ENCODE results near the gene MASP2.
"Not testable (repeated sequence)": the region's sequence is repeated elsewhere in the genome, so short reads cannot be mapped to it uniquely, and the experiment has no call there.

Gene MASP2

DNA sequence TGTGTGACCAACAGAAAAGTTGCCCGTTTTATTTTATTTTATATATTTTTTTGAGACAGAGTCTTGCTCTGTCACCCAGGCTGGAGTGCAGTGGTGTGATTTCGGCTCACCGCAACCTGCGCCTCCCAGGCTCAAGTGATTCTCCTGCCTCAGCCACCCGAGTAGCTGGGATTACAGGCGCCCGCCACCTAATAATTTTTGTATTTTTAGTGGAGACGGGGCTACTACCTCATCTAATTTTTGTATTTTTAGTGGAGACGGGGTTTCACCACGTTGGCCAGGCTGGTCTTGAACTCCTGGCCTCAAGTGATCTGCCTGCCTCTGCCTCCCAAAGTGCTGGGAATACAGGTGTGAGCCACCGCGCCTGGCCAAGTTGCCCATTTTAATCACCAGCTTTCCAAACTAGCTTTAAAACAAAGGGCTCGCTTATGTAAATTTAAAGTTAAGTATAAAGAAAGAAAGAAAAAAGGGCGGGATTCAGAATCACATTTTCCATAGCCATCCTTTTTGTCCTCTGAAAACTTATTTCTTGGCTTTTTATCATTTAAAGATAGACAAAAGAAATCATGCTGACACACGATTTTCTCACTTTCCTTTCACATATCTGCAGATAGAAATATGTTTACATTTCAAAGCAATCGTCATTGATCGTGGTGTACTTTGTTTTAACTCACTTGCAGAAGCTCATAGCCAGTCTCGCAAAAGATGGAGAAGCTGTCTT lies 9.9 kb downstream of the MASP2 start:
- DNase-seq: not testable (repeated sequence)

DNA sequence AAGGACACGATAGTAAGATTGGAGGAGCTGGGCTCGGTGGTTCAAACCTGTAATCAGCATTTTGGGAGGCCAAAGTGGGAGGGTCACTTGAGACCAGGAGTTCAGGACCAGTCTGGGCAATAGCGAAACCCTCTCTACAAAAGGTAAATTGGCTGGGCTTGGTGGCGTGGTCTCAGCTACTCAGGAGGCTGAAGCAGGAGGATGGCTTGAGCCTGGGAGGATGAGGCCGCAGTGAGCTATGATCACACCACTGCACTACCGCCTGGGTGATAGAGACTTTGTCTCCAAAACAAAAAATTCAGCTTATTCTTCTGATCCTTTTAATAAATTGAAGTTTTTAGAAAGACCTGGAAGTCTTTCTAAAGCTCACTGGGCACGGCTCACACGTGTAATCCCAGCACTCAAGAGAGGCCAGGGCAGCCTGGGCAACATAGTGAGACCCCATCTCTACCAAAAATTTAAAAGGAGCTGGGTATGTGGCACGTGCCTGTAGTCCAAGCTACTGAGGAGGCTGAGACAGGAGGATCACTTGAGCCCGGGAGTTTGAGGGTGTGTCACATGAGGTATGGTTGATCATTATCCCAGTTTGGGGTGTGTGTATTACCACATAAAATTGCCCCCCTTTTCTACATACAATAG lies 15.3 kb downstream of the MASP2 start:
- no peak for DNase-seq

DNA sequence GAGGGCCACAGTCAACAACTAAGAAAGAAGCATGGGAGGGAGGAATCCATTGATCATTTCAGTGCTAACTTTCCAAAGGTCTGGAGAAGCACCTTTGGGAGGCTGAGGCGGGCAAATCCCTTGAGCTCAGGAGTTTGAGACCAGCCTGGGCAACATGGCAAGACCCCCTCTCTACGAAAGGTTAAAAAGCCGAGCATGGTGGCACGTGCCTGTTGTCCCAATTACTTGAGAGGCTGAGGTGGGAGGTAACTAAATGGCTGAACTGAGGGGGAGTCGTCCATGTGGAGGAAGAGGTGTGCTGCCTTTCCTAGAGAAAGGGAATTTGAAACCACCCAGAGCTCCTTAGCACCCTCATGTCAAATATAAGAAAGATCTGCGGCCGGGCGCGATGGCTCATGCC lies 16.2 kb downstream of the MASP2 start:
- DNase-seq: no peak

DNA sequence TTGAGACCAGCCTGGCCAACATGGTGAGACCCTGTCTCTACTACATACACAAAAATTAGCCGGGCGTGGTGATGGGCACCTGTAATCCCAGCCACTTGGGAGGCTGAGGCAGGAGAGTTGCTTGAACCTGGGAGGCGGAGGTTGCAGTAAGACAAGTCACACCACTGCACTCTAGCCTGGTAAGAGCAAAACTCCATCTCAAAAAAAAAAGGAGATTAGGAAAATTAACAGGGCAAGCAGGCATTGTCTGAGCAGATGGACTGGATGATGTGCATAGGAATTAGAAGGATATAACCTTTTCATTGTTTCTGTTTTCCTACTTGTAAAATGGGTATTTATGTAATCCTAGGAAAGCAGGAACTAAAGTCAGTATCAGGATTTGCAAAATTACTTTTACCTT lies 19.0 kb downstream of the MASP2 start:
- no peak for DNase-seq

DNA sequence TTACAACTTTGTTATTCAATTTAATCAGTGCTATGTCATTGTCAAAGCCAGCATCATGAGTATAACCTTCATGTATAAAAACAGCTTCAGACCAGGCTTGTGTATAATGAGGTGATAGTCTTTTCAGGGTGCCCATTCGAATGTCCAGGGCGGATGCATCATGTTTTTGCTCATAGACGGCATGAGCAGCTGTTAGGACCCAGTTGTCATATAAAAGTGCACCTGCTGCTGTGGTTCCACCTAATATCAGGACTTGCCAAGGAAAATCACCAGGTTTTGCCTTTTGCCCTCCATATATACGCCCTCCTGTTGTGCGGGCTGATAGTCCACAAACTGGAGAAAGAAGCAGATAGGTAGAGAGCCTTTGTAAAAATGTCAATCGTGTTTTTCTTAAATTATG lies 19.7 kb downstream of the MASP2 start:
- DNase-seq: no peak

DNA sequence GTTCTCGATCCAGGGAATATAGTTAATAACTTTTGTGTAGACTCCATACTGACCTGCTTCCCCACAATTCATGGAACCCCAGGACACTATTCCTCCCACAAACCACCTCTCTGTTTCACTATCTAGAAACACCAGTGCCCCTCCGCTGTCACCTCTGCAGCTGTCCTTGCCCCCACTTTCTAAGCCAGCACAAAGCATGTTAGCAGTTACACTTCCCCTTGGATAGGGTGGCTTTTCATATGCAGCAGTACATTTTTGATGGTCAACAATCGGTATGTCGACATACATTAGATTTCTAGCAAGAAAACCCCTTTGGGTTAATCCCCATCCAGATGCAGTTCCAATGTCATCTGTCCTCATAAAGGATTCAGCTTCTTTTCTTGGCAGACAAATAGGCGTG lies 20.1 kb downstream of the MASP2 start:
- DNase-seq: no peak

DNA sequence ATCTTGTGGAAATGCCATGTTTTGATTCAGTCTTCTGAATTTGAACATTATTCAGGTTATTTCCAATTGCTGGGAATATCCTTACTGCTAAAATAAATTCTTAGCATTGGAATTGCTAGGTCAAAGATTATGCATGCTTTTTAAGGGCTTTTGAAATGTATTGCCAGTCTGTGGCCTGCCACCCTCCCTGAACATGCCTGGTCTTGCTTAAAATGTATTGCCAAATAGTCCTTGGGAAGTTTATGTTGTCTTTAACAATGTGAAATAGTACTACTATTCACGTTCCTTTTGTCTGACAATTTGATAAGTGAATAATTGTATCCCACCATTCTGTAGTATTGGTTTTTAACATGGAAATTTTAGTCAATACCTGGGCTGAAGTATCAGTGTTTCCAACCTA lies 21.0 kb downstream of the MASP2 start:
- no peak for DNase-seq

DNA sequence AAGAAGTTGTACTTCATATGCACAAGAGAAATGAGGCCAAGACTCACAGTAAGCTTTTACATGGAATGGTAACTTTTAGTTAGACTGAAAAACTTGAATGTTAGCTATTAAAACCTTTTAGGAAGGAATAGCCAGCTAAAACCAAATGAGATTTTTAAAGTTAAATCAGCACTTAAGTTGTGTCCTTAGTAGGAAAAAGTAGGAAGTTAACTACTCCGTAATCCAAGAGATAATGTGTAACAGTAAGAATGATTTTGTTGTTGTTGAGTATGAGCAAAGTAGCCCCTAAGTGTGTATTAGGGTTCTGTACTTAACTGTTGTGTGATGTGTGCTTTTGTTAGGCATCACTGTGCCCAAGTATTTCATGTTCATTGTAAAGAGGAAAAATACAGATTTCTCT lies 21.4 kb downstream of the MASP2 start:
- DNase-seq: no peak

DNA sequence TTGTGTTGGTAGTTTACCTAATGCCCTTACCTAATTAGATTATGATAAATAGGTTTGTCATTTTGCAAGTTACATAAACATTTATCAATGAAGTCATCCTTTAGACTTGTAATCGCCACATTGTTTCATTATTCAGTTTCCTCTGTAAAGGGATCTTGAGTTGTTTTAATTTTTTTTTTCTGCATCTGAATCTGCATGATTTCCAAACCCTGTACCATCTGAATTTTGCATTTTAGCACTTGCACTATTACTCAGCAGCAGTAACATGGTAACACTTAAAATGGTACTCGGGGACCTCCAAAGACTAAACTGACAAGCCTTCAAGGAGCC lies 22.2 kb downstream of the MASP2 start:
- DNase-seq: no peak

DNA sequence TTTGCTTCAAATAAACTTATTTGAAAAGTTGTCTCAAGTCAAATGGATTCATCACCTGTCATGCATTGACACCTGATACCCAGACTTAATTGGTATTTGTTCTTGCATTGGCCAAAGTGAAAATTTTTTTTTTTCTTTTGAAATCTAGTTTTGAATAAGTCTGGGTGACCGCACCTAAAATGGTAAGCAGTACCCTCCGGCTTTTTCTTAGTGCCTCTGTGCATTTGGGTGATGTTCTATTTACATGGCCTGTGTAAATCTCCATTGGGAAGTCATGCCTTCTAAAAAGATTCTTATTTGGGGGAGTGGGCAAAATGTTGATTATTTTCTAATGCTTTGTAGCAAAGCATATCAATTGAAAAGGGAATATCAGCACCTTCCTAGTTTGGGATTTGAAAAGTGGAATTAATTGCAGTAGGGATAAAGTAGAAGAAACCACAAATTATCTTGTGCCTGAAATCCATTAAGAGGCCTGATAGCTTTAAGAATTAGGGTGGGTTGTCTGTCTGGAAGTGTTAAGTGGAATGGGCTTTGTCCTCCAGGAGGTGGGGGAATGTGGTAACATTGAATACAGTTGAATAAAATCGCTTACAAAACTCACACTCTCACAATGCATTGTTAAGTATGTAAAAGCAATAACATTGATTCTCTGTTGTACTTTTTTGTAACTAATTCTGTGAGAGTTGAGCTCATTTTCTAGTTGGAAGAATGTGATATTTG lies 22.7 kb downstream of the MASP2 start:
- DNase-seq: no peak

DNA sequence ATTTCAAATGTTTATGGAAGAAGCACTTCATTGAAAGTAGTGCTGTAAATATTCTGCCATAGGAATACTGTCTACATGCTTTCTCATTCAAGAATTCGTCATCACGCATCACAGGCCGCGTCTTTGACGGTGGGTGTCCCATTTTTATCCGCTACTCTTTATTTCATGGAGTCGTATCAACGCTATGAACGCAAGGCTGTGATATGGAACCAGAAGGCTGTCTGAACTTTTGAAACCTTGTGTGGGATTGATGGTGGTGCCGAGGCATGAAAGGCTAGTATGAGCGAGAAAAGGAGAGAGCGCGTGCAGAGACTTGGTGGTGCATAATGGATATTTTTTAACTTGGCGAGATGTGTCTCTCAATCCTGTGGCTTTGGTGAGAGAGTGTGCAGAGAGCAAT lies 23.8 kb downstream of the MASP2 start:
- DNase-seq: no peak

DNA sequence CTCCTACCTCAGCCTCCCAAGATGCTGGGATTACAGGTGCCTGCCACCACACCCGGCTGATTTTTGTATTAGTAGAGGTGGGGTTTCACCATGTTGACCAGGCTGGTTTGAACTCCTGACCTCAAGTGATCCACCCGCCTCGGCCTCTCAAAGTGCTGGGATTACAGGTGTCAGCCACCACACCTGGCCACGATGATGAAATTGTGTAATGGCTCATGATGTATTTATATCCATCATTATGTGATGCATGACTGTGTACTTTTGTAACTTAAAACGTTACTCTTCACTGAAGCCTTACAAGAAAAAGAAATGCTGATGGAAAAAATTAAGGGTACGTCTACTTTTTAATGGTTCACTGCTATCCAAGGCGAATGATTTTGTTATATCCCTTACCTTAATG lies 27.1 kb downstream of the MASP2 start:
- DNase-seq: no peak

DNA sequence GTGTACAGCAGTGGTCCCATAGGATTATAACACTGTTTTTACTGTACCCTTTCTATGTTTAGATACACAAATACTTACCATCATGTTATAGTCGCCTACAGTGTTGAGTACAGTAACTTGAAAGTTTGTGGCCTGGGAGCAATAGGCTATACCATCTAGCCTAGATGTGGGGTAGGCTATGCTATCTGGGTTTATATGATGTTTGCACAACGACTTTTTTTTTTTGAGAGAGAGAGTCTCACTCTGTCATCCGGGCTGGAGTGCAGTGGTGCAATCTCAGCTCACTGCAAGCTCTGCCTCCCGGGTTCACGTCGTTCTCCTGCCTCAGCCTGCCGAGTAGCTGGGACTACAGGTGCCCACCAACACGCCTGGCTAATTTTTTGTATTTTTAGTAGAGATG lies 27.7 kb downstream of the MASP2 start:
- not testable (repeated sequence) for DNase-seq

DNA sequence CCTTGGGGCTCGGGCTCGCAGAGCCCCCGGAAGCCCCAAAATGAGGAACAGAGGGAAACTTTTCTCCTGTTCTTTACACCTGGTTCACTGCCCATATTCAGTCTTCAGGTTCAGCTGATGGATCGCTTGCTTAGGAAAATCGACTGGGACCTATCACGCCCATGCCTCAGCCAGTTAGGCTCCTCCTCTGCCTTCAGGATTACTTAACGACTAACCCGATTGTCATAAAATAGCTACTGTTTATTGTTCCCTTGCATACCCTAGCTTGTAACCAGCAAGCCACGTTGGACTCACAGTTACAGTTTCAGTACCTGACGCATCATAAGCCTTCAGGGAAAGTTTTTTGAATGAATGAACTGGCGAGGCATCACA lies 33.9 kb downstream of the MASP2 start:
- DNase-seq: no peak

DNA sequence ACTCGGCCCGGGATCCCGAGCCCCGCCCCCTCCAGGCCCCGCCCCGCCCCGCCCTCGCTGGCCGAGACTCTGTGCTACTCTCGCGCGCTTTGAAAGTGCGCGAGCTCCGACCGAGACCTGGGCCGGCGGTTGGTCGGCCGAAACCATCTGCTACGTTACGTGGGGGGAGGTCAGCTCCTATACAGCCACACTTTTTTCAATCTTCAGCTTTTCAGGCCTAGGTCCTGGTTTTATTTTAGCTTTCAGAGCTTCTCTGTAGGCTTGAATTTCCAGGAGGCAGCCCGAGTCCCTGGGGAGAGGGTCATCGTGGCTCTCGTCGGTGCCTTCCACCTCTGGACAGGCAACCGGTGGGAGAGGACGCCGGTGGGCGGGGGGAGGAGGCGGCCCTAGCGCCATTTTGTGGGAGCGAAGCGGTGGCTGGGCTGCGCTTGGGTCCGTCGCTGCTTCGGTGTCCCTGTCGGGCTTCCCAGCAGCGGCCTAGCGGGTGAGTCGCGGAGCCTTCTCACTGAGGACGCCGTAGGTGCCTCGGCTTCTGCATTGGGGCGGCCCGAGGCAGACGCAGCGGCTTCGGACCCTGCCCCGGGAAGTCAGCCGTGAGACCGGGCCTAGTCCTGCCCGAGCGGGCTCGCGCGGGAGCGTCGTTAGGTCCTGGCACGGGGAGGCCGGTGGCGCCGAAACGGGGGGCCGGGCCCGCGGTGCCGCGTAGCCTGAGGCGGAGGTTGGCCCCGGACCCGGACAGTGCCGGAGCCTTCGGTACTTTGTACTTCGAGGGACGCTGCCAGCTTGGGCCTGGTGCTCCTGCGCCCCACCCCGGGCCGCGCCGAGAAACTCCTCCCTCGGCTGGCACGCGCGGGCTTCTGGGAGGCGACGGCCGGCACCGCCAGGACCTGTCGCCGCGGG lies 34.5 kb downstream of the MASP2 start, which contains the start of gene TARDBP:
Gene TARDBP (plus strand): TSS at position 395 of the 900 bp plus-strand sequence. CDS start 1,074 bp downstream, outside the sequence.
- DNase-seq: peak; percentile 89

DNA sequence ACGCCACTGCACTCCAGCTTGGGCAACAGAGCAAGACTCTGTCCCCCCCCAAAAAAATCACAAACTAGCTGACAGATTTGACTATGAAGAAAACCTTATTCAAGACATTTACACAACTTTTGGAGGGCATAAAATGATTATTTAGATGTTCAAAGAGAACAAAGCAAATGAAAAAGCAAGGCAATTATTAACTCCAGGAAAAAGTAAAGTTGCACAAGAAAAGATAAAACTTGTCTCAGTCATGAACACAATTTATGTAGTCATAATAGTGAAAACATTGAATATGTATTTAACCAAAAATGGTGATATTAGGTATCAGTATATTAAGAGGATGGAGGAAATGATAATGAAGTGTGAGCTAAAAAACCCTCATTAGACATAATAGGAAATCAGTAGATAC lies 46.5 kb downstream of the MASP2 start:
- DNase-seq: no peak

DNA sequence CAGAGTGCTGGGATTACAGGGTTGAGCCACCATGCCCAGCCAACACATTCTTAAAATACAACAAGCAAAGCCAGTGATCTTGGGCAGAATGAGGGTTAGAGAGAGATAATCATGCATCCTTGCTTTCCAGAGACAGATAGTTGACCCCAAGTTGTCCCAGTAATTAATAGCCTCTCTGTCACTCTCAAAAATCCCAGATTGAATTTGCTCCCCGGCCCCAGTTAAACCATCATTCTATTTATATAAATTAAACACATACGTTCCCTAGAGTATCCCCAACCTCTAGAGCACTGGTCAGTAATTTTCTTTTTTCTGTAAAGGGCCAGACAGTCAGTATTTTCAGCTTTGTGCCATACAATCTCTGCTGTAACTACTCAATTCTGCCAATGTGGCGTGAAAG lies 50.9 kb downstream of the MASP2 start:
- DNase-seq: no peak

DNA sequence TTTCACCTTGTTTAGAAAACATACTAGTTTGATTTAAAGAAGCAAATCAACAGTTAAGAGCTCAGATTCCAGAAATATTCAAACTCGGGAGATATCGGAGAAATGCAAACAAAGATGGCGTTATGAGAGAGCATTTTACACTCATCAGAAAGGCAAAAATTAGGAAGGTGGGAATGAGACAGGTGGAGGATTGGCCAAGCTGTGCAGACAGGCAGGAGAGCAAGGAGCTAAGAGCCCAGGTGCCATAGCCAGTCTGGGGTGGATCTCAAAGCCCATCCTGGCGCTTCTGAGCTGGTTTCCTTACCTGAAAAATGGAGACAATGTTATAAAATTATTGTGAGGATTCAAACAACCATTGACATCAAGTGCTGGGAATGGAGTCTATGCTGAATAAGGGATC lies 54.2 kb downstream of the MASP2 start:
- no peak for DNase-seq

DNA sequence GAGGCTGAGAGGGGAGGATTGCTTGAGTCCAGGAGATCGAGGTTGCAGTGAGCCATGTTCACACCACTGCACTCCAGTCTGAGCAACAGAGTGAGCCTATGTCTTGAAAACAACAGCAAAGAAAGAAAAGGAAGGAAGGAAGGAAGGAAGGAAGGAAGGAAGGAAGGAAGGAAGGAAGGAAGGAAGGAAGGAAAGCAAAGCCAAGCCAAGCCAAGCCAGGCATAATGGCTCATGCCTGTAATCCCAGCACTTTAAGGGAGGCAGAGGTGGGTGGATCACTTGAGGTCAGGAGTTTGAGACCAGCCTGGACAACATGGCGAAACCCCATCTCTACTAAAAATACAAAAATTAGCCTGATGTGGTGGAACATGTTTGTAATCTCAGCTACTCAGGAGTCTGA lies 55.0 kb downstream of the MASP2 start:
- not testable (repeated sequence) for DNase-seq

DNA sequence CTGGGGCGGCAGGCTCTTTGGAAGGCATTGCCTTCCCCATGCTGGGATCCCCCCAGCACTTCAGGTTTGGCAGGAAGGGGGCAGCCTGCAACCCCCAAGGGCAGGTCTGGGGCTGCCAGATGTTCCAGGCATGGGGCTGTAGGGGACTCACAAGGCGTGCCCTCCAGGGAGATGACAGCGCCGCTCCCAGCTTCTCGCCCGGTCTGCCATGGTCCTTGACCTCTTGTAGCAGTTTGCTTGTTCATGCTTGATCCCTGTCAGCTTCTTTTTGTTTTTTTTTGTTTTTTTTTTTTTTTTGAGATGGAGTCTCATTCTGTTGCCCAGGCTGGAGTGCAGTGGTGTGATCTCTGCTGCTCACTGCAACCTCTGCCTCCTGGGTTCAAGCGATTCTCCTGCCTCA lies 56.2 kb downstream of the MASP2 start:
- DNase-seq: no peak

DNA sequence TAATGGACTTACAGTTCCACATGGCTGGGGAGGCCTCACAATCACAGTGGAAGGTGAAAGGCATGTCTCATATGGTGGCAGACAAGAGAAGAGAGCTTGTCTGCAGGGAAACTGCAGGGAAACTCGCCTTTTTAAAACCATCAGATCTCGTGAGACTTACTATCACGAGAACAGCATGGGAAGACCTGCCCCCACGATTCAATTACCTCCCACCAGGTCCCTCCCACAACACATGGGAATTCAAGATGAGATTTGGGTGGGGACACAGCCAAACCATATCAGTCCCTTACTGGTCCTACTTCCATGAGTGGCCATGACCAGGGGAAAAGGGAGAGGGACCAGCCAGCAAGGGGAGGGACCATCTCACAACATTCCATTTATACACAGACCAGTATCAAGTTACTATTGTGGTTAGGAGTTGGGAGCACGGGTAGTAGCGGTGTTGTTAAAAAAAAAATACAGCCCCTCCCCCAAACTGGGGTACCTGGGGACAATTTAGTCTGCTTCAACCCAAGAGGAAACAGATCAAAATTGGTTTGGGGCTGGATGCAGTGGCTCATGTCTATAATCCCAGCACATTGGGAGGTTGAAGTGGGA lies 57.0 kb downstream of the MASP2 start:
- DNase-seq: not testable (repeated sequence)

DNA sequence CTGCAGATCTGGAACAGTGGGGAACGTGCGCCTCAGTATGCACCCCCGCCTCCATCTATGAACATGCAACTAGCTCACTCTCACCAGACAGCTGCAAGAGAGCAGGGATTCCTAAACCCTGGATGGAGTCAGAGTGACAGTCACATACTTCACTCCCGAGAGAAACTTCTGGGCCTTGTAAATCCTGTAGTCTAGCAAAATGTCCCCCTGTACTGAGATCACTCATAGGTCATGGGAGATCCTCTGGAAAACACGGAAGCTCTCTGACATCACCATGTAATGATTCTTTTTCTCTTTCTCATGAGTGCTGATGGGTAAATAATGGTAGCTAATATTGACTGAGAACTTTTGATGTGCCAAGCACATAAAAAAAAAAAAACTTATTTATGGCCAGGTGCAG lies 57.9 kb downstream of the MASP2 start:
- DNase-seq: no peak
